Measurements from ENCODE around the gene ABCD3.

The ABCD3 gene

DNA sequence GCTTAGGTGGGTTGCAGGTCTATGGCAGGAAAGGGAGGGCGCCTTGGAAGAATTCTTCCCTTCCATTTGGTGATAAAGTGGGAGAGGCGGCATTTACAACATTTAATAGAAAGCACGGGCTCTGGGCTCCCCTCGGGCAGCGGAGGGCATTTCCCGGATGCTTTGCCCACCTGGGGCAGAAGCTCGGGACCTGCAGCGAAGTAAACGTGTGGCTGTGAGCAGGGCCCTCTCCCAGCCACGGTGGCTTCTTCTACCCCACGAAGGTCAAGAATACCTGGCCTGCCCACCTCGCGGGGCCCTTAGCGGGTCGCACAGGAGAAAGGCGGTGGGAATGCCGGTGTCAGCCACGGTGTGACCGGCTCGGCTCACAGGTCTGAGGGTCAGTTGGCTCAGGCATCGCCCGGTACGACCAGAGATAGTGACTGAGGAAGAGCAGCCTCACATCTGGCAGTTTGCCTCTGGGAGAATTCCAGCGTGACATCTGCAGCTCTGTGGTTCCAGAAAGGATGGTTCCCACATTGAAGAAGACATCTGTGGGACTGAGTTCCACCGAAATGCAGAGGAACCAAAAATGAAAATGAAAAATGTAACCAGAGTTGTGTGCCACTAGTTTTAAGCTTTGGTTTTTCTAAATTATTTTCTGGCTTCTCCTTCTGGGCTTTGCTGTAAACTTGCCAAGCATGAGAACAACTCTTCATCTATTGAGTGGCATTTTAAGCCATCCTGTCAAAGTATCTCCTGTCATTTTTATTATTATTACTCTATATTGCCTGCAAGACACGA is 124.1 kb downstream of the ABCD3 start:
- Histone ChIP-seq H3K27me3 (replicated peaks; ENCODE audit: control insufficient read depth, insufficient read depth, low read length) (peaks cover 2% of the 10 kb centered on the region; the same call in 1 of the 2 replicates), H3K36me3 (ENCODE audit: control insufficient read depth, insufficient read depth, low read length) (no peaks in the 10 kb centered on the region), H3K4me3 (replicated peaks; ENCODE audit: low read depth, low read length) (peak overlapping the region; percentile 61)
- DNase-seq (ENCODE audit: extremely low read depth, insufficient read length), result no peak
- TF ChIP-seq, protein P1, sequence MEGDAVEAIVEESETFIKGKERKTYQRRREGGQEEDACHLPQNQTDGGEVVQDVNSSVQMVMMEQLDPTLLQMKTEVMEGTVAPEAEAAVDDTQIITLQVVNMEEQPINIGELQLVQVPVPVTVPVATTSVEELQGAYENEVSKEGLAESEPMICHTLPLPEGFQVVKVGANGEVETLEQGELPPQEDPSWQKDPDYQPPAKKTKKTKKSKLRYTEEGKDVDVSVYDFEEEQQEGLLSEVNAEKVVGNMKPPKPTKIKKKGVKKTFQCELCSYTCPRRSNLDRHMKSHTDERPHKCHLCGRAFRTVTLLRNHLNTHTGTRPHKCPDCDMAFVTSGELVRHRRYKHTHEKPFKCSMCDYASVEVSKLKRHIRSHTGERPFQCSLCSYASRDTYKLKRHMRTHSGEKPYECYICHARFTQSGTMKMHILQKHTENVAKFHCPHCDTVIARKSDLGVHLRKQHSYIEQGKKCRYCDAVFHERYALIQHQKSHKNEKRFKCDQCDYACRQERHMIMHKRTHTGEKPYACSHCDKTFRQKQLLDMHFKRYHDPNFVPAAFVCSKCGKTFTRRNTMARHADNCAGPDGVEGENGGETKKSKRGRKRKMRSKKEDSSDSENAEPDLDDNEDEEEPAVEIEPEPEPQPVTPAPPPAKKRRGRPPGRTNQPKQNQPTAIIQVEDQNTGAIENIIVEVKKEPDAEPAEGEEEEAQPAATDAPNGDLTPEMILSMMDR (IDR thresholded peaks at IDR 0.05; ENCODE audit: insufficient read depth, low read length, poor library complexity, severe bottlenecking), result no peak

DNA sequence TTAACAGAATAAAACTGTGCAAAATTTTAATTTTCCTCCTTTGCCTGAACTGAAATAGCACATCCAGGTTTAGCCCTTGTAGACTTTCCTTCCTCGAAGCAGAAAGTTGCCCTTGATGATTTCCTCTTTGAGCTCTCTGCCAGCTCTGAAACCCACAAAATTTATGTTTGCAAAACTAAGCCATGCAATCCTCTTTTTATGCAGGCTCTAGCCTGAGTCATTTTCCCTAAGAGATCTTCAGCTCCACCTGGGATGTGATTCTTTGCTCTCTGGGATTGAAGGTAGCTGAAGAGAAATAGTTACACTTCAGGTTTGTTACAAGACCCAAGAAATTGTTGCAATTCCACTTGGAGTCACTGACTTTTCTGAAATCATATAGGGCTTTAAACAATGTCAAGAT is 124.8 kb downstream of the ABCD3 start:
- Histone ChIP-seq H3K36me3 (ENCODE audit: control insufficient read depth, insufficient read depth, low read length) (no peaks in the 10 kb centered on the region), H3K27me3 (replicated peaks; ENCODE audit: control insufficient read depth, insufficient read depth, low read length) (peaks cover 2% of the 10 kb centered on the region; the same call in 1 of the 2 replicates), H3K4me3 (replicated peaks; ENCODE audit: low read depth, low read length) (no peak overlapping the region)
- DNase-seq (ENCODE audit: extremely low read depth, insufficient read length), result no peak
- TF ChIP-seq, protein P1 (IDR thresholded peaks at IDR 0.05; ENCODE audit: insufficient read depth, low read length, poor library complexity, severe bottlenecking), result no peak

DNA sequence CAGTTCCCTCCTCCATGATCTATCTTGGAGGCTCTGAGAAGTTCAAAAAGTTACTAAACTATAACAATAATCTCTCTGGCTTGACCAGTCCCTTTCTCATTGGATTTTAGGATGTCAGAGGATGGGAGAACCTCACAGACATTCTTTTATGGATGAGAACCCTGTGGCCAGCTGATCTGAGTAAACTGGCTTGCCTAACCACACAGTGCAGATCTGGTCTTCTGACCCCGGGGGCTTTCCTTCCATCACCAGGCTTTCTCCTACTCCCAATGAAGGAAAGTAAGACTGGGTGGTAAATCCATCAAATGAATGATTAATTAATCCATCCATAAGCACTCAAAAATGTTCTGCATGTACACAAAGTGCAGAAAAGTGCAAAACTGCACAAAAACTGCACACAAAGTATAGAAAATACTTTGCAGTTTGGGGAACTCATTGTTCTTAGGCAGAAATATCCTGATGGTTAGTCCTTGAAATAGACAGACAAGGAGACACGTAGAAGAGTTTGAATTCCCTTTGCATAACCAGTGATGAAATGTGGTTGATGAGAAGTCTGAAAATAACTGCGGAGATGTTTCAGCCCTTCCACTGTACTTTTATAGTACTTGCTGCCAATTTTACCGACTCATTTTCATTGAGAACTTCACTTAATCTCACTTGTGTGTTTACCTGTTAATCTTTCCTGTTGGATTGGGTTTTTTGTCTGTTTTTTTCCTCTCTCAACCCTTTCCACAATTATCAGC is 125.9 kb downstream of the ABCD3 start:
- Histone ChIP-seq H3K4me3 (replicated peaks; ENCODE audit: low read depth, low read length) (no peak overlapping the region), H3K27me3 (replicated peaks; ENCODE audit: control insufficient read depth, insufficient read depth, low read length) (peaks cover 2% of the 10 kb centered on the region), H3K36me3 (ENCODE audit: control insufficient read depth, insufficient read depth, low read length) (no peaks in the 10 kb centered on the region)
- DNase-seq (ENCODE audit: extremely low read depth, insufficient read length), result no peak
- TF ChIP-seq, protein P1 (IDR thresholded peaks at IDR 0.05; ENCODE audit: insufficient read depth, low read length, poor library complexity, severe bottlenecking), result no peak

GRCh38 chr1:94544706-94545490 is 126.7 kb downstream of the ABCD3 start:
- no peak for DNase-seq (ENCODE audit: extremely low read depth, insufficient read length)
- no peak overlapping the region for H3K4me3 ChIP-seq (replicated peaks; ENCODE audit: low read depth, low read length)
- H3K36me3 ChIP-seq (ENCODE audit: control insufficient read depth, insufficient read depth, low read length), result no peaks in the 10 kb centered on the region
- TF ChIP-seq, protein P1 (IDR thresholded peaks at IDR 0.05; ENCODE audit: insufficient read depth, low read length, poor library complexity, severe bottlenecking), result no peak
- H3K27me3 ChIP-seq (replicated peaks; ENCODE audit: control insufficient read depth, insufficient read depth, low read length), result peaks cover 2% of the 10 kb centered on the region

GRCh38 chr1:94549706-94550105 is 131.5 kb downstream of the ABCD3 start:
- DNase-seq (ENCODE audit: extremely low read depth, insufficient read length), result no peak
- H3K27me3 ChIP-seq (replicated peaks; ENCODE audit: control insufficient read depth, insufficient read depth, low read length), result peaks cover 2% of the 10 kb centered on the region; the same call in 1 of the 2 replicates
- H3K4me3 ChIP-seq (replicated peaks; ENCODE audit: low read depth, low read length), result no peak overlapping the region
- H3K36me3 ChIP-seq (ENCODE audit: control insufficient read depth, insufficient read depth, low read length), result no peaks in the 10 kb centered on the region
- TF ChIP-seq, protein P1 (IDR thresholded peaks at IDR 0.05; ENCODE audit: insufficient read depth, low read length, poor library complexity, severe bottlenecking), result no peak
